ENCODE results near the gene THOC6. TPM values are rescaled to one million over a fixed set of nuclear protein-coding genes. Genes with fewer than 3 reads are reported as not detected.
A peak's percentile ranks its signal among the peaks of the same experiment; 100 is the strongest.

The THOC6 gene
- 10 to 100 TPM; 48.7 to 53.1 TPM for total RNA-seq

DNA sequence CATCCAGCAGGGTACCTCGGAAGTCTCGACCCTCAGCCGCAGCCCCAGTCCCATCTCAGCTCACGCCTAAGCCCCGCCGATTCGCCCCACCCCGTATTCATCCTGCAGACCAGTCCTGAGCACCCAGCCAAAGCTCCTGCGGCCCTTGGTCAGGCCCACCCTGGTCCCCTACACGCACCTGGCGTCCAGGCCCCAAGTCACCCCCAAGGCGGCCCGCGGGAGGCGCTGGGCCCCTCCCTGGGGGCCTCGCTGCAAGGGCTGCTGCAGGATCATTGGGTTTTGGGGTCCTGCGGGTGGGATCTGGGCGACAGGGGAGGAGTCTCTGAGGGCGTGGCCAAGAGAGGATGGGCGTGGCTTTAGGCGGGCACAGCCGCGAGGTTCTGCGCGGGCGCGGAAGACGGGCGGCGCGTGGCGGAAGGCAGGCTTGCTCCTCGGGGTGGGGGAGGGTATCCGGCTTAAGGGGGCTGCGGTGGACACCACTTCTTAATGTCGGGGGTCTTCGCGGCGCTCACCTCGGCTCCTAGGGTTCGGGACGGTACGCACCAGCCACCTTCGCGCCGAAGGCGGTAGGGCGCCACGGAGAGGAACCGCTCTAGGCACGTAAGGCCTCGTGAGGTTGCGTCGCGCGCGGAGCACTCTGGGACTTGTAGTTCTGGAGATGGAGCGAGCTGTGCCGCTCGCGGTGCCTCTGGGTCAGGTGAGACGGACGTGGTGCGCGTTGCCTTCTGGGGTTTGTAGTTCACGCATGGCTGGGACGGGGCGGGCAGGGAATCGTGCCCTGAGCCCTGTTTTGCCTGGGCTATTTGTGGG is at the start of gene THOC6, which contains the start of gene HCFC1R1:
Gene THOC6 (plus strand): TSS at position 367 of the 810 bp plus-strand sequence. CDS start 292 bp downstream, at position 659.
Gene HCFC1R1 (minus strand): TSS at position 274 of the 810 bp plus-strand sequence. CDS start 1 bp downstream, at position 273.
- Mint-ChIP-seq H3K4me3 (peak within 1 kb of the TSS; percentile 95), H3K36me3 (peaks cover 8% of the 10 kb centered on the region), H3K4me1 (peaks cover 40% of the 10 kb centered on the region), H3K27me3 (peaks cover 9% of the 10 kb centered on the region), H3K9me3 (no peaks in the 10 kb centered on the region), H3K27ac (peak within 1 kb of the TSS; percentile 98)
- DNase-seq = peak; percentile 95

DNA sequence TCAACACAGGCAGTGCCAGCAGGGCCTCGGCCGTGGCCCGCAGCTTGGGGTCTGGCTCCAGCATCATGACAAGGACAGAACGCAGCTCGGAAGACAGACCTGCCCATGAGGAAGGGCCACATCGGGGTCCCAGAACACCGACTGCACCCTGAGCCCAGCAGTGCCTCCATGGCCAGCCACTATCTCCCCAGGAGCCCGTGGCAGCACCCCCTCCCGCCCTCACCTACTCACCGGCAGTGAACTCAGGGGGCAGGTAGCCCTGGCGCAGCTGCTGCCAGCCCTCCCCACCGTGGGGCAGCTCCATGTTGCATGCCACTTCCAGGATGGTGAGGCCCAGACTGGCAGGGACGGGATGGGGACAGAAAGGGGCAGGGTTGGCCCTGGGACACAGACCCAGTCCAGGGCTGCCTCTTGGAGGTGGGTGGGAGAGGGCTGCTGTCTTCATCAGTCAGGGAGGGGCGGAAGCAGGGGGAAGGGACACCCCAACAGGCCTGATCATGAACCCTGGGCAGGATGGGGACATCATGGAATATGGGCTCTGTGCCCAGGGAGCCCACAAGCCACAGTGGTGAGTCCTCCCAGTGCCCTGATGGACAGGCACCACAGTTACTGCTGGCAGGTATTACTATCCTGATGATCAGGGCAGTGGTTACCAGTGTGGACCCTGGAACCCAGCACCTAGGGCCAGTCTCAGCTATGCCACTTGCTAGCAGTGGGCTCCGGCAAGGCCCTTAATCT is 49.3 kb upstream of the THOC6 start:
- DNase-seq = no peak
- Mint-ChIP-seq H3K9me3 (no peaks in the 10 kb centered on the region), H3K27ac (no peak overlapping the region), H3K4me1 (peaks cover 10% of the 10 kb centered on the region), H3K4me3 (no peak overlapping the region), H3K36me3 (peaks cover 41% of the 10 kb centered on the region), H3K27me3 (peaks cover 7% of the 10 kb centered on the region)

DNA sequence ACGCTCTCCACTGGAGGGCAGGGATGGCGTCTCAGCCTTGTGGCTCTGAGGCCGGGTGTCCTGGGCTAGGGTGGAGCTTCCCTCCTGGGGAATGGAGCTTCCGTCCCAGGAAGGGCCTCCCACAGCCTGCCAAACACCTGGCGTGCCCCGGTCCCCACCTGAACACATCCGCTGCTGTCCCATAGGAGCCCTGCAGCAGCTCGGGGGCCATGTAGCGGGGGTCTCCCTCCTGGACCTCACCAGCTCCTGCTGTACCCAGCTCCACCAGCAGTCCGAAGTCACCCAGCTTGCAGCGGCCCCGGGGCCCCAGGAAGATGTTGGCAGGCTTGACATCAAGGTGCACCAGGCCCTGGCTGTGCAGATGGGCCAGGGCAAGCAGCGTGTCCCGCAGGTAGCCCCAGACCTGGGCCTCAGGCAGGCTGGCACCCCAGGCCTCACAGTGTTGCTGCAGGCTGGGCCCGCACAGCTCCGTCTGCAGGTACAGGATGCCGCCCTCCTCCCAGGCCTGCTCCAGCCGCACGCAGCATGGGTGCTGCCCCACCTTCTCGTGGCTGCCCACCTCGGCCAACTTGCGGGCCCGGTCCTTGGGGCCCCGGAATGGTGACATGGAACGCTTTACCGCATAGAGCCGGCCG is 48.6 kb upstream of the THOC6 start:
- H3K36me3 Mint-ChIP-seq = peaks cover 44% of the 10 kb centered on the region
- H3K4me1 Mint-ChIP-seq = peaks cover 10% of the 10 kb centered on the region
- no peak for DNase-seq
- H3K27ac Mint-ChIP-seq = no peak overlapping the region
- no peak overlapping the region for H3K4me3 Mint-ChIP-seq
- H3K9me3 Mint-ChIP-seq = no peaks in the 10 kb centered on the region
- peaks cover 7% of the 10 kb centered on the region for H3K27me3 Mint-ChIP-seq

DNA sequence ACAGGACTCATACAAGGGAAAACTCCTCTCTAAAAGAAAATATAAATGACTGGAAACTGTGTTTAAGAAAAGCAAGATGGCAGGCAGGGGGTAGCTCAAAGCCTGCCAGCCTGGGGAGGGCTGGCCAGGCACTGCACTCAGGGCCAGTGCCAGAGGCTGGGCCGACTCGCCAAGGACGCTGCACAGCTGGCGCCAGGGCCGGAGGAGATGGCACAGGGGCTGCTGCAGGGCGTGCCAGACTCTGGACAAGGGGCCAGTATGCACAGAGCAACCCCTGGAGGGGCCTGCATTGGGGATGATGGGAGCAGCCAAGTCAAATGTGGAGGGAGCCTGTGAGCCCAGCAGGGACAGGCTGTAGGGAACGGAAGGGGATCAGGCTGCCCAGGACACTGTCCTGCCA is 47.6 kb upstream of the THOC6 start:
- Mint-ChIP-seq H3K36me3 (peaks cover 36% of the 10 kb centered on the region), H3K27ac (no peak overlapping the region), H3K27me3 (no peaks in the 10 kb centered on the region), H3K4me3 (no peak overlapping the region), H3K9me3 (no peaks in the 10 kb centered on the region), H3K4me1 (peaks cover 3% of the 10 kb centered on the region)
- no peak for DNase-seq

DNA sequence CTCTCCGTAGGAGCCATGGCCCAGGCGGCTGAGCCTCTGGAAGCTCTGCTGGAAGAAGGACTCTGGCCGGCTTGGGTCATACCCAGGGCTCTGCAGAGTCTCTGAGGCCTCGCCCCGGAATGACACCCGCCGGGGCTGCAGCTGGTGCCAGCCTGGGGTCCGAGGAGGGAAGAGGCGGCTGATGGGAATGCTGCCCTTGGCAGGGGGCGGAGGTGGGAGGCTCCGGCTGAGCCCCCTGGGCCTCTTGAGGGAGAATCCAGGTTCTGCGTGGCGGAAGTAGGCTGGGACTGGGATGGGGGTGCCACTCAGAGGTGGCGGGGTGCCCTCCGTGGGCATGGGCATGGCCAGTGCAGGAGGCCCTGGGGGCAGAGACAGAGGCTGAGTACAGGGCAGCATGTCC is 47.2 kb upstream of the THOC6 start:
- Mint-ChIP-seq H3K4me1 (peaks cover 3% of the 10 kb centered on the region), H3K36me3 (peaks cover 36% of the 10 kb centered on the region), H3K9me3 (no peaks in the 10 kb centered on the region), H3K27me3 (no peaks in the 10 kb centered on the region), H3K4me3 (no peak overlapping the region), H3K27ac (no peak overlapping the region)
- DNase-seq = no peak

DNA sequence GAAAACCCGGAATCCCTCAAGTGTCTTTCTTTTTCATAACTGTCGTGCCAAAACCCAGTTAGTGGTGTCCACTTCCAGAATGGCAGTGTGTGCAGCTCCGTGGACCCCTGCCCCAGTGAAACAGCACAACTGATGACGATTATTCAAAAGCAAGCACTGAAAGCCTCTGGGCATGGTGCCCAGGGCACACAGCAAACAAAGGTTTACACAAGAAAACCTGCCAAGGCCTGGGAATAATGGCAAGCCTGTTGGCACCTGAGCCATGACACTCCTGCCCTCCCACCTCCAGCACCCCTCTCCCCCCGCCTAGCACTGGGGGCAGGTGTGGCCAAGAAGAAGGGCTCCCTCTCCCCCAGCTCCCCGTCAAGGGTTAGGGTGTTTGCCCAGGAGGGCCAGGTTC is 46.4 kb upstream of the THOC6 start:
- H3K4me3 Mint-ChIP-seq = no peak overlapping the region
- no peak overlapping the region for H3K27ac Mint-ChIP-seq
- DNase-seq = no peak
- no peaks in the 10 kb centered on the region for H3K9me3 Mint-ChIP-seq
- H3K36me3 Mint-ChIP-seq = peaks cover 31% of the 10 kb centered on the region
- H3K4me1 Mint-ChIP-seq = peaks cover 2% of the 10 kb centered on the region
- peaks cover 3% of the 10 kb centered on the region for H3K27me3 Mint-ChIP-seq

DNA sequence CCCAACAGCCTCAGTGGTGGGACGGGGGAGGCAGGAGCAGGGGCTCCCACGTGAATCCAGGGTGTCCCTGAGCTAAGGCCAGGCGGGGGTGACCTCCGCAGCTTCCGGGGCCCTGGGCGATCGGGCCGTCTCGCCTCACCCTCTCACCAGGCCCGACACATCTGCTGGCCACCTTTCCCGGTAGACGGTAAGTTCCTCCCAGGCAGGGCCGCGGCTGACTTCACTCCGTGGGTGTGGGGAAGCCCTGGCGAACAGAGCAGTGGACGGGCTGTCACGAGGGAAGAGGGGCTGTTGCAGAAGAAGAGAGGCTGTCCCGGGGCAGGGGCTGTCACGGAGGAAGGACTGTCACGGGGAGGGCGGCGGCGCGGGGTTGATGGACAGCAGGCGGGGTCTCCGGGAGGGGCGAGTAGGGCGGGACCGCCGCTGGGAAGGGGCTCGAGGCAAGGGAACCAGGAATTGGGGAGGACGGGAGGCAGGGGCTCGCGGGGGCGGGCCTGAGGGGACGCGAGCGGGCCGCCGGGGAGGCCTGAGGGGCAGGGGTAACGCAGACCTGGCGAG is 44.1 kb upstream of the THOC6 start:
- peaks cover 26% of the 10 kb centered on the region for H3K36me3 Mint-ChIP-seq
- peaks cover 5% of the 10 kb centered on the region for H3K4me1 Mint-ChIP-seq
- DNase-seq = peak; percentile 49
- H3K27me3 Mint-ChIP-seq = peaks cover 4% of the 10 kb centered on the region
- H3K27ac Mint-ChIP-seq = peak overlapping the region; percentile 90
- no peaks in the 10 kb centered on the region for H3K9me3 Mint-ChIP-seq
- H3K4me3 Mint-ChIP-seq = peak overlapping the region; percentile 89

DNA sequence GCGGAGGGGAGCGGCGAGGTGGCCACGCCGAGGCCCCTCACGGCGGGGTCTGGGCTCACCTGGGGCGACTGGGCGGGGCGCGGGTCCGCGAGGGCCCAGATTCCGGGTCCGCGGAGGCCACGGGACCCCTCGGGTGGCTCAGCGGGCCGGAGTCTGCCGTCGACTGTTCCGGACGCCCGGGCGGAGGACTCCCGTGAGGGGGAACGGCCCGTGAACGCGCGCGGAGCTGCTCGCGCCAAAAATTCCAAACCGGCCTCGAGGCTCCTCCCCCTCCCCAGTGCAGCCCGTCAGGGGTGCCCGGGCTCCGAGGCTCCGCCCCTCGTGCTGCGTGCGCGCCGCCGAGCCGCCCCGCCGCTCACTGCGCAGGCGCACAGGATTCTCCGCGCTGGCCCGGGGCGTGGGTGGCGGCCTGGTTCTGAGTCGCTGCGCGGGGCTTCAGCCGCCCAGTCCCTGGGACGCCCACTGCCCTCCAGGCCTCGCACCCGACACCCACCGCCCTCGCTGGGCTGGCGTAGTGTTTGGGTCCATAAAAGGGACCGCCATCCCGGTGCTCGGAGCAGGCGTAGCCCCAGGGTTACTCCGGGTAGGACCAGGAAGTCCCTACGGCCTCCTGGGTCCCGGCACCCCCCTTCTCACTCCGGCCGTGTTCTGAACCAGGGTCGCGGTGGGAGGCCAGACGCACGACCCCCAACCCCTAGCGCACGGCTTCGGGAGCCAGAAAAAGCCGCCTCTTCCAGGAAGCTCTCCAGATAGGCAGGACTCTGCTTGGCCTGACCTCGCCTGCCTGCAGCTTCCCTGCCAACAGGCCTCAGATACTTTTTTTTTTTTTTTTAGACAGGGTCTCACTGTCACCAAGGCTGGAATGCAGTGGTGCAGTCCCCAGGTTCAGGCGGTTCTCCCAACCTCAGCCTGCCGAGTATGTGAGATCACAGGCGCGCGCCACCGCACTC is 43.3 kb upstream of the THOC6 start, which contains the start of gene PKMYT1:
Gene PKMYT1 (minus strand): TSS at position 220 of the 950 bp plus-strand sequence. CDS start 789 bp downstream, outside the sequence.
- H3K9me3 Mint-ChIP-seq = no peaks in the 10 kb centered on the region
- peak; percentile 99 for DNase-seq
- peak within 1 kb of the TSS; percentile 90 for H3K27ac Mint-ChIP-seq
- H3K27me3 Mint-ChIP-seq = peaks cover 4% of the 10 kb centered on the region
- peak within 1 kb of the TSS; percentile 89 for H3K4me3 Mint-ChIP-seq
- H3K36me3 Mint-ChIP-seq = peaks cover 26% of the 10 kb centered on the region
- peaks cover 5% of the 10 kb centered on the region for H3K4me1 Mint-ChIP-seq

DNA sequence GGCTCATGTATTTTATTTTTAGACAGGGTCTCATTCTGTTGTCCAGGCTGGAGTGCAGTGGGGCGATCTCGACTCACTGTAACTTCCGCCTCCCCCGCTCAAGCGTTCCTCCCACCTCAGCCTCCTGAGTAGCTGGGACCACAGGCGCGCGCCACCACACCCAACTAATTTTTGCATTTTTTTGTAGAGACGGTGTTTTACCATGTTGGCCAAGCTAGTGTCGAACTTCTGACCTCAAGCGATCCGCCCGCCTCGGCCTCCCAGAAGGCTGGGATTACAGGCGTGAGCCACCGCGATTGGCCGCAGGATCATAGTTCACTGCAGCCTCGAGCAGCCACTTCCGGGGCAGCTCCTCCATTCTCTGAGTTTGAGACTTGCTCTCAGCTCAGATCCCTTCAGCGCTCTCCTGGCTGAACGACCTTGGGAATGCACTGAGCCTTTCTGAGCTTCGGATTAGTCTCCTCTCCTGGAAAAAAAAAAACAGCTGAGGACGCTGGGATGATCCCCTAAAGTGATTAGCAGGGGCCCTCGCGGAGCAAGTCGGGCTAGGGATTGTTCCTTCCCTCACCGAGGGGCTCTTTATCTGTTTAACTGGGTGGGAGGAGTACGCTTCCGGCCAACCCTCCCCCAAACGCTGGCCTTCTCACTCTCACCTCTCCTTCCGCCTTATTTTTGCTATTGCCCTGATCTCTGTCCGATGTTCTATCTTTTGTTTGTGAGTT is 42.5 kb upstream of the THOC6 start:
- H3K27me3 Mint-ChIP-seq = peaks cover 4% of the 10 kb centered on the region
- no peaks in the 10 kb centered on the region for H3K9me3 Mint-ChIP-seq
- peaks cover 21% of the 10 kb centered on the region for H3K36me3 Mint-ChIP-seq
- peak overlapping the region; percentile 86 for H3K27ac Mint-ChIP-seq
- H3K4me1 Mint-ChIP-seq = peaks cover 5% of the 10 kb centered on the region
- H3K4me3 Mint-ChIP-seq = peak overlapping the region; percentile 89
- DNase-seq = no peak

DNA sequence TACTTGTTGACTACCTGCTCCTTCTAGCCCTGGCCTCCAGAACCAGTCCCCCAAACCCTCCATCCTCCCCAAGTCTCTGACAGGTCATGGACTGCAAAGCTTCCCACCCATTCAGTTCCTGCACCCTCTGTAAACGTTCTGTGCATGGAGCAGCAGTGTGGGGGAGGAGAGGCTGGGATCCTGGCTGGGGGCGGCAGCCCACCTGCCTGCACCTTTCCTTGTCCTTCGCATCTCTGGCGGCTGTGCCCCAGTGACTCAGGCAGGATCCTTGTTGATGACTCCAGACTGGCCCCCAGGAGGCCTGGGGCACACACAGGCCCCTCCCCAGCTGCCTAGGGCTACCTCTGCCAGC is 42.0 kb upstream of the THOC6 start:
- H3K27ac Mint-ChIP-seq = peak overlapping the region; percentile 26
- H3K36me3 Mint-ChIP-seq = peaks cover 20% of the 10 kb centered on the region
- H3K4me3 Mint-ChIP-seq = peak overlapping the region; percentile 89
- H3K9me3 Mint-ChIP-seq = no peaks in the 10 kb centered on the region
- no peak for DNase-seq
- H3K27me3 Mint-ChIP-seq = peaks cover 4% of the 10 kb centered on the region
- peaks cover 5% of the 10 kb centered on the region for H3K4me1 Mint-ChIP-seq

DNA sequence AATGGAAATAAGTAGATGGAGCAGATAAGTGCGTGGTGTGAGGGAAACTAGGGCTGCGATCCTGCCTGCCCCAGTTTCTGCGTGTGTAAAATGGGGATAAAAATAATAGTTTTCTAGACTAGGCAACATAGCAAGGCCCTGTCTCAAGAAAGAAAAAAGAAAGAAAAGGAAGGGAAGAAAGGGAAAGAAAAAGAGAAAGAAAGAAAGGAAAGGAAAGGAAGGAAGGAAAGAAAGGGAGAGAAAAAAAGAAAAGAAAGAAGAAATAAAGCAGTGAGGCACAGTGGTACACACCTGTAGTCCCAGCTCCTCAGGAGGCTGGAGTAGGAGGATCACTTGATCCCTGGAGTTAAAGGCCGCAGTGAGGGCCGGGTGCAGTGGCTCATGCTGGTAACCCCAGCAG is 41.4 kb upstream of the THOC6 start:
- Mint-ChIP-seq H3K9me3 (no peaks in the 10 kb centered on the region), H3K27ac (no peak overlapping the region), H3K27me3 (peaks cover 4% of the 10 kb centered on the region), H3K4me1 (peaks cover 5% of the 10 kb centered on the region), H3K4me3 (peak overlapping the region; percentile 1), H3K36me3 (peaks cover 15% of the 10 kb centered on the region)
- DNase-seq = no peak

DNA sequence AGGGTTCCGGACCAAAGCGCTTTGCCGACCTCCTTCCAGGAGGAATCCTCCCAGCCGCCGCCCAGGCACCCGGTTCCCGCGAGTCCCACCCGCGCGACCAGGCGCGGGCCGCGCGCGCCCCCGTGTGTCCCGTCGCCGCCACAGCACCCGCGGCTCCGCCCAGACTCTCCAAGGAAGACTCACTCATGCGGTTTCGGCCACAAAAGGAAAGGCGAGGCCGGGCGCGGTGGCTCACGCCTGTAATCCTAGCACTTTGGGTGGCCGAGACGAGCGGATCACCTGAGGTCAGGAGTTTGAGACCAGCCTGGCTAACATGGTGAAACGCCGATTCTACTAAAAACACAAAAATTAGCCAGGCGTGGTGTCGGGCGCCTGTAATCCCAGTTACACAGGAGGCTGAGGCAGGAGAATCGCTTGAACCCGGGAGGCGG is 40.1 kb upstream of the THOC6 start:
- no peak overlapping the region for H3K27ac Mint-ChIP-seq
- peaks cover 4% of the 10 kb centered on the region for H3K27me3 Mint-ChIP-seq
- H3K9me3 Mint-ChIP-seq = no peaks in the 10 kb centered on the region
- H3K4me3 Mint-ChIP-seq = peak overlapping the region; percentile 48
- peak; percentile 76 for DNase-seq
- H3K36me3 Mint-ChIP-seq = peaks cover 7% of the 10 kb centered on the region
- H3K4me1 Mint-ChIP-seq = peaks cover 3% of the 10 kb centered on the region

DNA sequence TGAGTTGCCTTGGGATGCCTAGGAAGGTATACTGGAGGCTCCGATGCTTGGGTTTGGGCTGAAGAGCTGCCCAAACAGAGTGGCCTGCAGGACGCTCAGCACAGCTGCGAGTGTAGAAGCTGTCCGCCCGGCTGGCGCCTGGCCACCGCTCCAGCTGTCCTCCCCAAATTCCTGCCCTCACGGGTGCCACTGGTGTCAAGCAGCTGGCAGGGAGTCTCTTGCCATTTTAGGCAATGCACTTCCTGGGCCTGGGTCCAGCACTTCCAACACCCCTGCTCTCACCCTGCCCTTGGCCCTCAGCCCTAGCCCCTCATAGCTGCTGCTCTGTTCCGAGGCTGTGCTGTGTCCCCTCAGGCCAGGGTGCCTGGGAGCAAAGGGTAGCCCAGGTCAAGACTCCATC is 38.4 kb upstream of the THOC6 start:
- H3K9me3 Mint-ChIP-seq = no peaks in the 10 kb centered on the region
- H3K27me3 Mint-ChIP-seq = peaks cover 11% of the 10 kb centered on the region
- no peak for DNase-seq
- H3K4me3 Mint-ChIP-seq = no peak overlapping the region
- no peaks in the 10 kb centered on the region for H3K36me3 Mint-ChIP-seq
- H3K27ac Mint-ChIP-seq = no peak overlapping the region
- peaks cover 3% of the 10 kb centered on the region for H3K4me1 Mint-ChIP-seq
